ENCODE results near the gene JAGN1. TPM values are rescaled to one million over a fixed set of nuclear protein-coding genes. Genes with fewer than 3 reads are reported as not detected.
"Not testable (repeated sequence)": the region's sequence is repeated elsewhere in the genome, so short reads cannot be mapped to it uniquely, and the experiment has no call there.

JAGN1 gene
- total RNA-seq, 4 donors from 2014 or later = 29.5 to 71.3 (median 49.8) TPM

DNA sequence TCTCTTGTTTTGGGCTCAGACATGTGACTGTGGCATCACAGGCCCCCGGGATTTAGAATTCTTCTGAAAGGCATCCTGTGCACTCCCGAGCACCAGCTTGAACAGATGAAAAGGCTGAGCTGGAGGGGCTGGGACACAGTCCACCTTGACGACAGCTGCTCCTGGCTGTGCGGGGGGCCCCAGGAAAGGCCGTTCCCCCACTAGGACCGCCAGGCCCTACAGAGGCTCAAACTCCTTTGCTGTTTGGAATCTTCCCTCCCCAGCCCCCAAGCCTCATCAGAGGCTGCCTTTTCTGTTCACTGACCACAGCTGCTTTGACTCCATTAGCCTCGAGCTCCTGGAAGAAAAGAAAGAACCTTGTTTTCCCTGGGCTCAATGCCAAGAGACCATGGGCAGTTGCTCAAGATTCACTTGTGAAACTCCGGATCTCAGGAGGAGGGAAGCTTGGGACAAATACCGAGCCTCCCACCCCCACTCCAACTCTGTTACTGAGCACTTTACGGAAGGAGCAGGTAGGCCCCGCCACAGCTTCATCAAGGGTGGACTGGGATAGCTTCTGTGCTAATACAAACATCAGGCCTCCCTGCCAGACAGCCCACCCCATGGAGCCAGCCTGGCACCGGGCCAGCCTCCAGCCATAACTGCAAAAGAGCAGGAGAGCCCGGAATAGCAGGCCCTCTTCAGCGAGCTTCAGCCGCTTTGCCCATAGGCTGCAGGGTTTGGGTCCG, 26.0 kb upstream of the JAGN1 start:
- Histone ChIP-seq H3K27ac (peak overlapping the region; percentile 79), H3K36me3 (no peaks in the 10 kb centered on the region), H3K4me3 (no peak overlapping the region), H3K4me1 (peaks cover 33% of the 10 kb centered on the region), H3K9me3 (no peaks in the 10 kb centered on the region), H3K27me3 (no peaks in the 10 kb centered on the region)
- WGBS = 68% methylated on average over 16 of the region's 16 CpGs
- DNase-seq (ENCODE audit: low spot score in 2 of 2) = peak; percentile 80 to 86
- no peak for TF ChIP-seq EP300 (IDR thresholded peaks at IDR 0.05)
- no peak for TF ChIP-seq POLR2A (IDR thresholded peaks at IDR 0.05)
- TF ChIP-seq CTCF (IDR thresholded peaks at IDR 0.05) = no peak
- TF ChIP-seq POLR2AphosphoS5 (IDR thresholded peaks at IDR 0.05) = no peak

- DNase-seq (ENCODE audit: low spot score in 2 of 2); H3K9me3 ChIP-seq; H3K4me3 ChIP-seq; H3K27me3 ChIP-seq; H3K36me3 ChIP-seq: not testable (repeated sequence)
- WGBS = 86% methylated on average over 10 of the region's 10 CpGs
- H3K4me1 ChIP-seq = peaks cover 33% of the 10 kb centered on the region
- peak overlapping the region; percentile 31 for H3K27ac ChIP-seq
Observed at GRCh38 chr3:9865125-9865637, 25.2 kb upstream of the JAGN1 start.

GRCh38 chr3:9866639-9867038, 23.8 kb upstream of the JAGN1 start:
- H3K4me3 ChIP-seq = no peak overlapping the region
- peak overlapping the region; percentile 4 for H3K27ac ChIP-seq
- TF ChIP-seq CTCF (IDR thresholded peaks at IDR 0.05) (no peak), POLR2A (IDR thresholded peaks at IDR 0.05) (no peak)
- no peaks in the 10 kb centered on the region for H3K27me3 ChIP-seq
- 53% methylated on average over 5 of the region's 8 CpGs for WGBS
- DNase-seq (ENCODE audit: low spot score in 2 of 2) = no peak
- no peaks in the 10 kb centered on the region for H3K9me3 ChIP-seq
- H3K36me3 ChIP-seq = no peaks in the 10 kb centered on the region
- H3K4me1 ChIP-seq = peaks cover 33% of the 10 kb centered on the region

DNA sequence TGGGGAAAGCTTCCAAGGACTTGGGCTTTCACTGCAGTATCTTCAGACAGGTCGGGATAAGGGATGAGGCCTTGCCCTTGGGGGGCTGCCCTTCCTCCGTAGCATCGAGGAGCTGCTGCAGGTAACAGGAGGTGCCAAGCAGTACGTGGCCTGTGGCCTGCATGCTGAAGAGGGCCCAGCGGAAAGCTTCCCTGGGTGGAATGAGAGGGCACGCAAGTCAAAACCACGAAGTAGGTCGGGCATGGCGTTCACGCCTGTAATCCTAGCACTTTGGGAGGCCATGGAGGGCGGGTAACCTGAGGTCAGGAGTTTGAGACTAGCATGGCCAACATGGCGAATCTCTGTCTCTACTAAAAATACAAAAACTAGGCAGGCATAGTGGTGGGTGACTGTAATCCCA, 23.3 kb upstream of the JAGN1 start:
- H3K4me3 ChIP-seq = no peak overlapping the region
- TF ChIP-seq POLR2AphosphoS5 (IDR thresholded peaks at IDR 0.05) (no peak), POLR2A (IDR thresholded peaks at IDR 0.05) (no peak), CTCF (IDR thresholded peaks at IDR 0.05) (no peak)
- 80% methylated on average over 12 of the region's 12 CpGs for WGBS
- peaks cover 33% of the 10 kb centered on the region for H3K4me1 ChIP-seq
- H3K36me3 ChIP-seq = no peaks in the 10 kb centered on the region
- peak overlapping the region; percentile 4 for H3K27ac ChIP-seq
- no peaks in the 10 kb centered on the region for H3K9me3 ChIP-seq
- no peak for DNase-seq (ENCODE audit: low spot score in 2 of 2)
- no peaks in the 10 kb centered on the region for H3K27me3 ChIP-seq

DNA sequence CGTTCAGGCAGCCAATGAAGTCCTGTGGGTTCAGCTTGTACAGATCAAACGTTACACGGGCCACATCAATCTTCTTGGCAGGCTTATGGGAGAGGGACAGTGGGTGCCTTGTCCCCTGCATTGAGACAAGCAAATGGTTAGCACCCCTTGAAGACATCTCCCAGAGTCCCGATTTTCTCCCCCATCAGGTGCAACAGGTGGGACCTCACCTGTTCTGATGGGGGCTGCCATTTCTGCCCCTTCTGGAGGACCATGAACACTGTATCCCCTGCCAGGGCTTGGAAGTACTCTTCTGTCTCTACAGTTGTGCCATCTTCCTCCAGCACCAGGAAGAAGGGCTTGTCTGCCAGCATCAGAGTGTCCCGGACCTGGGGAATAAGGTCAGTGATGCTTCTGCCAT, 20.5 kb upstream of the JAGN1 start:
- TF ChIP-seq POLR2A (IDR thresholded peaks at IDR 0.05) (no peak), EP300 (IDR thresholded peaks at IDR 0.05) (no peak), POLR2AphosphoS5 (IDR thresholded peaks at IDR 0.05) (no peak), CTCF (IDR thresholded peaks at IDR 0.05) (no peak)
- Histone ChIP-seq H3K4me1 (peaks cover 7% of the 10 kb centered on the region), H3K4me3 (no peak overlapping the region), H3K36me3 (no peaks in the 10 kb centered on the region), H3K27me3 (no peaks in the 10 kb centered on the region), H3K9me3 (no peaks in the 10 kb centered on the region), H3K27ac (no peak overlapping the region)
- no peak for DNase-seq (ENCODE audit: low spot score in 2 of 2)
- WGBS = 71% methylated on average over 5 of the region's 5 CpGs

DNA sequence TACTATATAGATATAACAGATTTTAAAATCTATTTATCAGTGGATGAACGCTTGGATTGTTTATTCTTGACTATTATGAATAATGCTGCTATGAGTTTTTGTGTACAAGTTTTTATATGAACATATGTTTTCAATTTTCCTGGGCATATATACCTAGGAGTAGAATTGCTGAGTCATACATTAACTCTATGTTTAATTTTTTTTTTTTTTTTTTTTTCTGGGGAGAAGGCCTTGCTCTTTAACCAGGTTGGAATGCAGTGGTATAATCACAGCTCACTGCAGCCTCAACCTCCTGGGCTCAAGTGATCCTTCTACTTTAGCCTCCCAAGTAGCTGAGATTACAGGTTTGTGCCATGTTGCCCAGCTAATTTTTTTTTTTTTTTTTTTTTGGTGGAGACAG, 19.4 kb upstream of the JAGN1 start:
- no peak for TF ChIP-seq POLR2AphosphoS5 (IDR thresholded peaks at IDR 0.05)
- TF ChIP-seq CTCF (IDR thresholded peaks at IDR 0.05) = no peak
- TF ChIP-seq POLR2A (IDR thresholded peaks at IDR 0.05) = no peak
- no peak for TF ChIP-seq EP300 (IDR thresholded peaks at IDR 0.05)

GRCh38 chr3:9872067-9872466, 18.3 kb upstream of the JAGN1 start:
- not testable (repeated sequence) for H3K4me1 ChIP-seq; DNase-seq (ENCODE audit: low spot score in 2 of 2); H3K36me3 ChIP-seq; H3K27ac ChIP-seq; H3K9me3 ChIP-seq; H3K27me3 ChIP-seq; H3K4me3 ChIP-seq
- 93% methylated on average over 5 of the region's 5 CpGs for WGBS

More for the DNA sequence above, 19.4 kb upstream of the JAGN1 start:
- H3K36me3 ChIP-seq = no peaks in the 10 kb centered on the region
- no peaks in the 10 kb centered on the region for H3K9me3 ChIP-seq
- H3K27me3 ChIP-seq = no peaks in the 10 kb centered on the region
- 77% methylated on average over 1 of the region's 1 CpG for WGBS
- no peak overlapping the region for H3K4me3 ChIP-seq
- peaks cover 5% of the 10 kb centered on the region for H3K4me1 ChIP-seq
- no peak for DNase-seq (ENCODE audit: low spot score in 2 of 2)
- H3K27ac ChIP-seq = no peak overlapping the region

Measured in suprapubic skin (tissue), 4 donors.